GM13976 (cell line): ENCODE results near the gene CRAMP1.

Experiments used
- DNase-seq: peaks from one replicate; pipeline ENCODE4 v3.0.0; 2012; ENCODE audit warnings: low spot score
- CTCF ChIP-seq: IDR thresholded peaks from 2 replicates; pipeline ENCODE4 v1.5.1; 2012; ENCODE audit warnings: borderline replicate concordance, mild to moderate bottlenecking; ENCODE audit not compliant: insufficient read depth; ENCODE audit errors: extremely low read depth, missing control alignments, control extremely low read depth
- in situ Hi-C: fragments of 300-500 bp; cut with MboI; formaldehyde crosslinking; loops from one replicate; pipeline ENCODE4 v1.12.0; 2022; ENCODE audit warnings: low sequenced_read_pairs, mixed read lengths, inconsistent platforms; ENCODE audit not compliant: unreplicated experiment

The CRAMP1 gene

GRCh38 chr16:1619976-1620375 is 7.8 kb downstream of the CRAMP1 start:
- DNase-seq: no peak
- no peak for TF ChIP-seq CTCF
- in situ Hi-C loops: no loop called here

- in situ Hi-C loops: no loop called here
- TF ChIP-seq CTCF: no peak
- peak; percentile 70 for DNase-seq
Measured at GRCh38 chr16:1620391-1620790, 8.2 kb downstream of the CRAMP1 start.

DNA sequence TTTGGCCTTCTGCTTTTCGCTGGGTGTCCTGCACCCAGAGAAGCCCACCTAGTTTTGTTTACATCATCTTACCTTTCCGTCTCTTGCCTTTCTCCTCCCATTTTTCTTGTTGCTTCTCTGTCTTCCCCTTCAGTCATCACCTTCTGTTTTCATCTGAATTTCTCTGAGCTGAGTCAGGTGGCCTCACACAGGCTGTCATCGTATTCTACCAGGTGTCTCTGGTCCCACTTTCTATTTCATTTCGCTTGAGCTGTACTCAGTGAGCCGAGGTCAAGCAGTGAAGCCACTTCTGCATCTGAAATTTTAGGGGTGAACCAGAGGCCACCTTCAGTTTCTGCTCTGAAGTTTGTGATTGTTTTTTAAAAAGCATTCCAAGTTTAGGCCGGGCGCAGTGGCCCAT is 9.7 kb downstream of the CRAMP1 start:
- no peak for TF ChIP-seq CTCF
- DNase-seq: peak; percentile 70
- in situ Hi-C loops: no loop called here

DNA sequence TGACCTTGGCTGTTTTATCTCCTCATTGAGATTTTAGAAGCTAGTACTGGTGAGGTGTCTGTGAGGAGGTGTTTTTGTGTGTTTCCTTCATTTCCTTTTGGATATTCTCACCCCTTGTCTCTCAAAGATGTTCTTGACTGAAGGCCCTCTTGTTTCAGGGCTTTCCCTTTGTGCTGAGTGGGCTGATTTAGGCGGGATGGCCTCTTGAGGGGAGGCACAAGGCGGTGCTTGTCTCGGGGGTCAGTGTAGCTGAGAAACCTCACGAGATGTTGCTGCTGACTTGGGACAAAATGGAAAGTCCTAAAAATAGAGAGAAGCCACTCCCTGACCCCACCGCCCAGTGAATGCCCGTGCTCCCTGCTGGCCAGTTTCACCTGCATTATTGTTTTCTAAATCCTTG is 14.2 kb downstream of the CRAMP1 start:
- in situ Hi-C loops: no loop called here
- no peak for DNase-seq
- TF ChIP-seq CTCF: no peak

GRCh38 chr16:1626776-1627175 is 14.6 kb downstream of the CRAMP1 start:
- no peak for TF ChIP-seq CTCF
- in situ Hi-C loops: no loop called here
- no peak for DNase-seq

DNA sequence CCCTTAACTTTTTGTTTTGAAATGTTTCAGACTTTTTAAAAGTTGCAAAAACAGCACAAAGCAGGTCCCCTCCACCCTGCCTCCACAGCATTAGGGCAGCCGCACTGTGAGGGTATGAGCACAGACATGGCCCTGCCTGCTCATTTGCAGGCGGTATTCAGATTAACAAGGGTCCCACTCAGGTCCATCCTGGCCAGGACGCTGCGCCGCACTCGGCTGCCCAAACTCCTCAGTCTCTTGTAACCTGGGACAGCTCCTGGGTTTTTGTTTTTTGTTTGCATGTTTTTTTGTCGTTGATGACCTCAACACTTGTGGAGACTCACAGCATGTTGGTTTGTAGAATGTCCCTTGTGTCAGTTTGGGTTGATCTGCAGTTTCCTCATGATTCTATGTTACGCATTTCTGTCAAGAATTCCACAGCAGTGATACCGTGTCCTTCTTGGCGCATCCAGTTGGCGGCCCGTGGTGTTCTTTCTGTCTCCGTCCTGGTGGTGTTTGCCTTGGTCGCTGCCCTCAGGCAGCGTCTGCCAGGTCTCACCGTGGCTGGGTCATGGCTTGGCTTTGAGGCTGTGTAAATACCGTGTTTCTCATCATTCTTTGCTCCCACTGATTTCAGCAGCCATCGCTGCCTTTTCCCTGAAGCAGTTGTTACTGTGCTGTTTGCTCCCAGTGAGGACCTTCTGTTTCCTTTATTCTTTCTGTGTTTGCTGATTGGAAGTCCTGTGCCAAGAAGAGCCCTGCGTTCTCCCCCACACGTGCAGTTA is 18.5 kb downstream of the CRAMP1 start:
- in situ Hi-C loops: no loop called here
- no peak for DNase-seq
- no peak for TF ChIP-seq CTCF
